Activated CD4-positive, CD25-positive, alpha-beta regulatory T cell treated with anti-CD3 and anti-CD28 coated beads, Interleukin-2, amount 50 U/mL, for 16 hours (primary cell): Measurements from ENCODE around the gene NHLRC4.

Experiments used
- DNase-seq: peaks from one replicate; pipeline ENCODE4 v3.0.0-alpha.2; 2020; ENCODE audit warnings: low read depth, low spot score

Gene NHLRC4

DNA sequence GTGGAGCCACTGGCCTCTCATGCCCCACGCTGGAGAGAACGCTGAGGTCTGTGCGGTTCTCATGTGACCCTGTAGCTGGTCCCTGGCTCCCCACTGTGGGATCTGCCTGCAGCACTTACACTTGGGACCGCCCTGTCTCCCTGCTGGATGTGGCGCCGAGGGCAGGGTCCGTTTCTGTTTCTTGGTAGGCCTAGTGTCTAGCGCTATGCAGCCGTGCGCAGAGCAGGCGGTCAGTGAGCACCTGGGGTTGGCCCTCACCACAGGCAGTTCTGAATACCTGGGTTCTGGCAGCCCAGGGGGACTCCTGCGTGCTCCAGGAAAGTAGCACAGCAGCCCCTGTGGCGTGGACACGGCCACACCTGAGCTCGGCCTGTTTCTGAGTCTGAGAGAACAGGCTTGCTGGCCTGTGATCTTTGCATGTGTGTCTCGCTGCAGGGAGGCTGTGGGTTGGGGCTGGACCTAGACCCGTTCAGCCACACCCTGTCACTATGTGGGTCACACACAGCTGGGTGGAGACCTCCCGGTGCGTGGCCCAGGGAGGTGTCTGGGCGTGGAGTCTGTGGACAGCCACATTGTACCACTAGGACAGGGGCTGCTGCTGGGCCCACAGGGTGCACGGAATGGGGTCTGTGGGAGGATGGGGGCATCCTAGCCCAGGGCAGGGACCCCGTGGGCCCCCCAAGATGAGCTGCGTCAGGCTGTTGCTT lies 36.5 kb upstream of the NHLRC4 start:
- DNase-seq, result no peak

DNA sequence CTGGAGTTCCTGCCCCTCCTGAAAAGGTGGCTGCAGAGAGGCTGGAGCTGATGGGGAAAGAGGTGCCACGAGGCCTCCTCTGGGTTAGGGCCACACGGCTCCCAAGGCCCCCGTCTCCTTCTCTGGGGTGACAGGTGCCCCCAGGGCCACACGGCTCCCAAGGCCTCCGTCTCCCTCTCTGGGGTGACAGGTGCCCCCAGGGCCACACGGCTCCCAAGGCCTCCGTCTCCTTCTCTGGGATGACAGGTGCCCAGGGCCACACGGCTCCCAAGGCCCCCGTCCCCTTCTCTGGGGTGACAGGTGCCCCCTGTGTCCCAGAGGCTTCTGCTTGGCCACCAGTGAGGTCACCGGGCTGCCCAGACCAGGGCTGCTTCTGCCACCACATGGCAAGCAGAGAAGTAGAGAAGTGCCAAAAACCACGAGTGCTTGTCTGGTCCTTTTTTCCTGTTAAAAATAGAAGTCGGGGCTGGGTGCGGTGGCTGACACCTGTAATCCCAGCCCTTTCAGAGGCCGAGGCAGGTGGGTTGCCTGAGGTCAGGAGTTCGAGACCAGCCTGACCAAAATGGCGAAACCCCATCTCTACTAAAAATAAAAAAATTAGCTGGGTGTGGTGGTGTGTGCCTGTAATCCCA lies 35.2 kb upstream of the NHLRC4 start:
- no peak for DNase-seq

DNA sequence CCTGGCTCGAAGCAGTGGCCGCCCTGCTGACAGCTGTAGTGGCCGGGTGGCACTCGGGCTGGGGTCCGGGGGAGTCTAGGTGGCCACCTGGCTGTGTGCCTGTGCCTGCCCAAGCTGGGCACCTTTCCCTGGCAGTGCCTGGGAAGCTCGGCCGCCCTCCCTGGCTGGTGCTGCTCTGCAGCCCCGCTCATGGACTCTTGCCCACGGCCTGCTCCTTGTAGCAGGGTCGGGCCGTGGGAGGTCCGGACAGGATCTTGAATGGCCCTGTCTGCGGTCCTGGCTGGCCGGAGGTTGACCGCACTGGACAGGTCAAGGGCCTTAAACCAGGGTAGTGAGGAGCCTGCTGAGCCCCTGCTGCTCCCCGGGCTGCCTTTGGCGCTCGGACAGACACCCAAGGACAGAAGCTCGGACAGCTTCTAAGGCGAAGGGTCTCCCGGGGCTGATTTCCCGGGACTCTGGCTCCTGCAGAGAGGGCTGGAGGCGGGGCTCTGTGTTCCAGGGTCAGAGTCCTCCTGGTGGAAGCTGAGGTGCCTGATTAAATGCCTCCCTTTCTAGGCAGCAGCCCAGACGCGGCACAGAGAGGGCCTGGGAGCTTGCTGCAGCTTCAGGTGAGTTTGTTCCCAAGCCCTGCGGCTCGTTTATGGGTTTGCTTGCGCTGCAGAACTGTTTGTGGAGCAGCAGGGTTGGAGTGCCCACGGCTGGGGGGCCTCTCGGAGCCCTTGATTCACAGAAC lies 33.2 kb upstream of the NHLRC4 start:
- no peak for DNase-seq

DNA sequence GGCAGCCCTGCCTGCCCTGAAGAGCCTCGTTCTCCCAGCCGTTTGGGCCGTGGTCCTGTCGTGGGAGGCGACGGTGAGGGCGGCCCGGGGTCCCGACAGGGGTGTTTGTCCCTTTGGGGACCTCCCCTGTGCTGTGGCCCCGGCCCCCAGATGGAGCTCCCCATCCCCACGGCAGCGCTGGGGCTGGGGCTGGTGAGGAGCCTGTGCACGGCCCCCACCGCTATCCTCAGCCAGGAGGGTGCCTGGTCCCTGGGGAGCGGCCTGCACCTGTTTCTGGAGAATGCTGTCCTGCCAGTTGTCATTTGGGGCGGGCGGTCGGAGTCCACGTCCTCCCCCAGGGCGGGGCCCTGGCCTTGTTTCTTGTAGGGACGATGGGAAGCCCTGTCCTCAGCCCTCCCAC lies 32.7 kb upstream of the NHLRC4 start:
- DNase-seq, result no peak

DNA sequence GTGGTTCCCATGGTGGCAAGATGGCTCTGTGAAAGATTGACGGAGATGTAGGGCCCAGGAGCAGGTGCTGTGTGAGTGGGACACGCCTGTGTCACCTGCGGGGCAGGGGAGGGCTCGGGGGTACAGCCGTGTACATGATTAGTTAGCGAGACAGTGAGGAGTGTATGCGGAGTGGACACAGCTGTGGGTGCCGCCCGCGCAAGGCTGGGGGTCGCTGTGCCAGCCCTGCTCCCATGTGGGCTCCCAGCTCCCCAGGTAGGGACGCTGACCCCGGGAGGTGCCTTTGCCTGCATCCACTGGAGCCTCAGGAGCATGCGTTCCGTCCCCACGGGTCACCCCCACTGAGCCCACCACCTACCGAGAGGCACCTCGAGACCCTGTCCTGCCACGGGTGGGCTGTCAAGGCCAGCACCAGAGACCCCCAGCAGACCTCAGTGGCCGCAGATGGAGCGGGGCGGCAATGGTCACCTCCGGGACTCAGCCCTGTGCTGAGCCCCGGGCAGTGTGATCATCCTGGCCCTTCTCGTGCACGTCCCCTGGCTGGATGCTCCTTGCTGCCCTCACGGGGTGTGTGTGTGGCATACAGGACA lies 31.9 kb upstream of the NHLRC4 start:
- no peak for DNase-seq

DNA sequence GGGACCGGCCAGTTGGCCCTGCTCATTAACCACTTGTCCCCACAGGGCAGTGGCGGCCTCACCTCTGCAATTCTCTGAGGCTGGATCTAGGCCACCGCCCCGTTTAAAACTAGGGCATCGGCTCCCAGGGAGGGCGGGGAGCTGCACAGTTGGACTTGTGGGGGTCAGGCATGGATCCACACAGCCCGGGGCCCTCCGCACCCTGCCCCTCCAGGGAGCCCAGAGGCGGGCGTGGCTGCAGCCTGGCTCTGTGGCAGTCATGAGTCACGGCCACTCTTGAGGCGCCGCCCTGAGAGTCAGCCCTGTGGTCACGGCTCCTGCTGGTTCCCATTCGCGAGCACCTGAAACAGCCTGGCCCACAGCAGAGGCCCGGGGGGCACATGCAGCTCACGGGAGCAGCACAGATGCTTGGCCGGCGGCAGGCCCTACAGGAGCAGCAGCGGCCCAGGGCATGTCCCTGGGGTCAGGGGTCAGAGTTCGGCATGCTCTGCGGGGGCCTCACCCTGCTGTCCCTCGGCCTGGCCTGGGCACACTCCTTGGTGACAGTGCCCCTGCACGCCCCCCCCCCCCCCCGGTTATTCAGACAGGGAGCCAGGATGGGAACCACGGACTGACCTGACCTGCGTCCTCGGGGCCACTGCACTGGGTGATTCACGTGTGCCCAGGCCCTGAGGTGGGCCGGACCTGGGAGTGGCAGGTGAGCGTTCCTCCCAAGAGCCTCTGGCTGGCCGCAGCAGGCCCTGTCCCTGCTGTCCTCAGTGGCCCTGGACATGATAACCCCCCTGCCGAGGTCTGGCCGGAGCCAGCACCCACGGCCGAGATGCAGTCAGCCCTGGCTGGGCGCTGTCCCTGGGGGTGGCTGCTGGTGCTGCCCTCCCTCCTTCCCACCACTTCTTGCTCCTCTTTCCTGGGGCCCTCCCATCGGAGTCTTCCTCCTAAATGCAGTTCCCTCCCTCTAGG lies 31.1 kb upstream of the NHLRC4 start:
- DNase-seq, result no peak

DNA sequence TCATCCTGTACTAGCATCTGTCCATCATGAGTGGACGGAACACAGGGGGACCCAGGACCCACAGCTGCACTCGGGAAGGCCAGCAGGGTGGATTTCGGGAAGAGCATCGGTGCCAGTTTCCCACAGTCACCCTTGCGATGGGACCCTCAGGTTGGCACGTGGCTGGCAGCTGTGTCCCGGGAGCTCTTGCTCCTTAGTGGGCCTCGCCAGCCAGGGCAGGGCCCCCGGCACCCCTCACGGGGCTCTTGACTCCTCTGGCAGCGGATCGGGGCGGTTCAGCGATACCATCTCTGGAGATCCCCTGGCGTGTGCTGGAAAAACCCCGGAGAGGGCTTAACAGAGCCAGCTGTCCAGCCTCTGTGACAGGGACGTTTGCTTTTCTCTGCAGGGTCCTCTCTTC lies 30.1 kb upstream of the NHLRC4 start:
- DNase-seq, result no peak

DNA sequence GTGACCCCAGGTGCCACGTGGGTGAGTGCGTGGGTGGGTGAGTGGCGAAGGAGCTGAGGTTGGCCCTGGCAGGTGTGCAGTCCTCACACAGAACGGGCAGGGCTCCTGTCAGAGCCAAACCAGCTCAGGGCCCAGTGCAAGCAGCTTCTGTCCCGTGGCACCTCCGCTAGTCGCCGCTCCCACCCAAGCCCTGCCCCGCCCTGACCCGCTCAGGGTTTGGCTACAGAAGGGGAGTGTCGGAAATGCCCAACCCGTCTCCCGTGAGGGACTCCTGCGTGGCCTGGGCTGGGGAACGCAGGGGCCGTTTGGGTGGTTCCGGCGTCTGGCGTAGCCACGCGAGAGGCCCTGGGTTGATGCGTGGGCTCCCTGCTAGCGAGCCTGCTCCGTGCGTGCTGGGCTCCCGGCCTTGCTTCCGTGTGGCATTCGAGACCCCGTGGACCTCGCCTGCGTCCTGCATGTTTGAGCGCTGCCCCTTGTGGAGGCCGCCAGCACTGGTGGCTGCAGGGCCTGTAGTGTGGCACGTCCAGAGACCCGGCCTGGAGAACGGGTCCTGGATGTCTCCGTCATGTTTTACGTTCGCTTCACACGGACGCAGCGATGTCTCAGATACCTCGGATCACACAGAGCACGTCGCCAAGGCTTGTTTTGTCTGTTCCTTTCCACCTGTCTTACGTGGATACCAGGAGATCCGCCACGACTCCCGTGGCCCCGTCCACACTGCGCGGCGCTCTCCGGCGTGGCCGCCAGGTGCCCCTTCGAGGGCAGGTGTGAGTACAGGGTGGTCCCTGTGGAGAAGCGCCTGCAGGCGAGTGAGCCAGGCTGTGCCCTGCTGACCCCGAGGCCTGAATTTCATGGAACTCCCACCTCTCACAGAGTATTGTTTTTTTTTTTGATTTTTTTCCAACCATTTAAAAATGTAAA lies 29.1 kb upstream of the NHLRC4 start:
- DNase-seq, result no peak

DNA sequence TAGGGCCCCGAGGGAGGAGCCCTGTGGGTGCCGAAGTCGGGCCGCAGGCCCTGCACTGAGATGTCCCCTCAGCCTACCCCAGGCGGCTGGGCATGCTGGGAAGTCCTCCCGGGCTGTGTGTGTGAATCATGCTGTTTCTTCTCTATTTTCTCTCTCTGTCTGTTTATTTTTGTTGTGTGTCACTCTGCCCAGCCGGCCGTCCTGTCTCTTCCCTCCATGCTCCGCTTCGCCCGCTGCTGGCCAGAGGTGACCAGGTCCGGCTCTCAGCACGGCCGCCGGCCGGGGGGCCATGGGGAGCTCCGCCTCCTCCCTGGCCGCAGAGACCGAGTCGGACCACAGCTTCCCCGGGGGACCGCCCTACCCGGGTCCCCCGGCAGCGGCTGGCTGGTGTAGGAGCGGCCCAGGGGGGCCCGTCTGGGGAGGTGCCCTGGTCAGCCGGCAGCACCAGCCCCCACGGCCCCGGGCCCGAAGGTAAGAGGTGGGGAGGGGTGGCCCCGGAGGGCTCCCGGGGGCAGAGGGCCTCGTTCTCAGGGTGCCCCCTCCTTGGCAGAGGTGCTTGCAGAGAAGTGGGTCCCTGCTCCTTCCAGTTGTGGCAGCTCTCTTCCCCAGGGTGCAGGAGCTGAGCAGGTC lies 26.8 kb upstream of the NHLRC4 start:
- no peak for DNase-seq

DNA sequence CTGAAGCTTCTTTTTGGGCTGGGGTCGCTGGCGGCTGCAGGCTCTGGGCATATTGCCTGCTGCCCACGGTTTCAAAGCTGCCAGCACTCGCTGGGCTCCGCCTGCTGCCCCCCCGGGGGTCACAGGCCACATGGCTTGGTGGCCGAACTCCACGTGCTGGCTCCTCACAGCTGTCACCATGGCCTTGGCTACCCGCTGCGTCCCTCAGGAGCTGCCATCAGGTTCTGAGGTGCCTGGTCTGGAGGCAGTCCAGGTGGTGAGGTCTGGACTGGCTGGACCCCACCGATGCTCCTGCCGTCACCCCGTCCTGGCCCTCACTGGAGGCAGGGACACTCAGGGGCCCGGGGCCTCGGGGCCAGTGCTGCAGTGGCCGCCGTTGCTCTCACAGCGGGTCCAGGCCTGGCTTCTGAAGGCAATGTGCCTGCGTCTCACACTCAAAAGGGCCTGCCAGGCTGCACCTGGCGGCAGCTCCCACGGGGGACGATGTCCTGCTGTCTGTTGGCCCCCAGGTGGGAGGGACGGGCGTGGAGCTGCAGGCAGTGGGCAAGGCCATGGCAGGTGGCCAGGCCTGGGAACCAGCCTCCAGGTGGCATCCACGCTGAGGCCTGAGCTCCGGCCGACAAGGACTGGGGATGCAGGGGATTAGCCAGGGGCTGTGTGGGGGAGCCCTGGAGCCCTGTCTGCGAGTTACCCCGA lies 26.0 kb upstream of the NHLRC4 start:
- DNase-seq, result no peak

DNA sequence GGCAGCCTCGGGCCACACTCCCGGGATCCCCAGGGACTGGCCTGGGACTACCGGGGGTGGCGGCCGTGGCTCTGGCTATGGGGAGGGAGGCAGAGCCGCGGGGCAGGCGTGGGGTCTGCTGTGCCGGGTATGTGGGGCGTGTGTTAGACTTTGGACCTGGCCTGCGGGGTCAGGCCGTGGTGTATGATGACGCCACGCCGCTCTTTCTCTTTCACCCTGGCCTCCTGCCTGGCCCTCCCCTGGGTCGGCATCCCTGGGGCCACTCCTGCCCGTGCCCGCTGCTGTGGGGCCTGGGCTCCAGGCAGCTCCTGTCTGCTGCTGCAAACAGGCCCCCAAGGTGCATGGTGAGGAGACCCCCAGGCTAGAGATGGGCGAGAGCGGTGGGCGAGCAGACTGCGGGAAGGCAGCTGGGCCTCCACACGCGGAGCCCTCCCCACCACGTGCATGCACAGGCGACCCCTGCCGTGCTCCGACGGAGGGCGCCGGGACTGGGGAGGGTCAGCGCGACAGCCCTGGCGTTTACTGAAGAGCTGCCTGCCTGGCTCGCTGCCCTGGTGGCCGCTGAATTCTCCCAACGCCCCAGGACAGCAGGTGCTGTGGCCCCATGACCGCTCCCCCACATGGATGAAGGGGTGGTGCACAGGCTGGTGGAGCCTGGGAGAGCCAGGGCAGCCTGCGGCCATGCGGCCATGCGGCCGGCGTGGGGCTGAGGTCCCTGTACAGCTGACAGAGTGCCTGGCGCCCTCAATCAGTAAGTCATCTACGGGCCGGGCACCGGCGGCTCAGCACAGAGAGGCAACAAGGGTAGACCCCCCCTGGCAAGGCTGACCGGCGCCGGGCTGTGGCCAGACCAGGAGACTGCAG lies 23.3 kb upstream of the NHLRC4 start:
- no peak for DNase-seq

DNA sequence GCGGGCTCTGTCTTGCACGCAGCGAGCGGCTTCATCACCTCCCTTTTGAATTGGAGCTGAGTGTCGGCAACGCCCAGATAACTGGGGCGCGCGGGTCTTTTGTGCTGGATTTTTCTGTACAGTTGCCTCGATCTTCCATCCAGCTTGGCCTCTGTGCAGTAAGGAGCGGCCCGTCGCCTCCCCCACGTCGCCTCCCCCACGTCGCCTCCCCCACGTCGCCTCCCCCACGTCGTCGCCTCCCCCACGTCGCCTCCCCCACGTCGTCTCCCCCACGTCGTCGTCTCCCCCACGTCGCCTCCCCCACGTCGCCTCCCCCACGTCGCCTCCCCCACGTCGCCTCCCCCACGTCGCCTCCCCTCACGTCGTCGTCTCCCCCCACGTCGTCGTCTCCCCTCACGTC lies 22.3 kb upstream of the NHLRC4 start:
- no peak for DNase-seq

DNA sequence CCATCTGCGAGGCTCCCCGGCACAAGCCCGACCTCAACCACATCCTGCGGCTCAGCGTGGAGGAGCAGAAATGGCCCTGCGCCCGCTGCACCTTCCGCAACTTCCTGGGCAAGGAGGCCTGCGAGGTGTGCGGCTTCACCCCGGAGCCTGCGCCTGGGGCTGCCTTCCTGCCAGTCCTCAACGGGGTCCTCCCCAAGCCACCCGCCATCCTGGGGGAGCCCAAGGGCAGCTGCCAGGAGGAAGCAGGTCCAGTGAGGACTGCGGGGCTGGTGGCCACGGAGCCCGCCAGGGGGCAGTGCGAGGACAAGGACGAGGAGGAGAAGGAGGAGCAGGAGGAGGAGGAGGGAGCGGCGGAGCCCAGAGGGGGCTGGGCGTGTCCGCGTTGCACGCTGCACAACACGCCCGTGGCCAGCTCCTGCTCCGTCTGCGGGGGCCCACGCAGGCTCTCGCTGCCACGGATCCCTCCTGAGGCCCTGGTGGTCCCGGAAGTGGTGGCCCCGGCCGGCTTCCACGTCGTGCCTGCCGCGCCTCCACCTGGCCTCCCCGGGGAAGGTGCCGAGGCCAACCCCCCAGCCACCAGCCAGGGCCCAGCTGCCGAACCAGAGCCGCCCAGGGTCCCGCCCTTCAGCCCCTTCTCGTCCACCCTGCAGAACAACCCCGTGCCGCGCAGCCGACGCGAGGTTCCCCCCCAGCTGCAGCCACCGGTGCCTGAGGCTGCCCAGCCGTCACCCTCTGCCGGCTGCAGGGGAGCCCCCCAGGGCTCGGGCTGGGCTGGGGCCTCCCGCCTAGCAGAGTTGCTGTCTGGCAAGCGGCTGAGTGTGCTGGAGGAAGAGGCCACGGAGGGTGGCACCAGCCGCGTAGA lies 19.7 kb upstream of the NHLRC4 start:
- DNase-seq, result no peak

DNA sequence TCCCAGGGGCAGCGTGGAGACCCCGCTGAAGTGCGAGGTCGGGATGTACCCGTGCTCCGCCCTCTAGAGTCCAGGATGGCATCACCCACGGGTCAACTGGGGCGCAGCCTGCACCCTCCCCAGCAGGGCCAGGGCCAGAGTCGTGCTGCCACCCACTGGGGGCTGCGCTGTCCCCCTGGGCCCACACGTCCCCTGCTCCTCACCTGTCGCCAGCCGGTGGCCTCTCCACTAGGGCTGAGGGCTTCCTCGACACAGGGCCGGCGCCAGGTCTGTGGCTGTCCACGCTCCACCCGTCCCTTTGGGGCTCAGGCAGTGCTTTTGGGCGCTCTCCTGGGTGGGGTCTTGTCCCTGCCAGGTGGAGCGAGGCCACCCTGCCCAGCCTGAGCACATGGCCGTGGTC lies 18.2 kb upstream of the NHLRC4 start:
- DNase-seq, result no peak

DNA sequence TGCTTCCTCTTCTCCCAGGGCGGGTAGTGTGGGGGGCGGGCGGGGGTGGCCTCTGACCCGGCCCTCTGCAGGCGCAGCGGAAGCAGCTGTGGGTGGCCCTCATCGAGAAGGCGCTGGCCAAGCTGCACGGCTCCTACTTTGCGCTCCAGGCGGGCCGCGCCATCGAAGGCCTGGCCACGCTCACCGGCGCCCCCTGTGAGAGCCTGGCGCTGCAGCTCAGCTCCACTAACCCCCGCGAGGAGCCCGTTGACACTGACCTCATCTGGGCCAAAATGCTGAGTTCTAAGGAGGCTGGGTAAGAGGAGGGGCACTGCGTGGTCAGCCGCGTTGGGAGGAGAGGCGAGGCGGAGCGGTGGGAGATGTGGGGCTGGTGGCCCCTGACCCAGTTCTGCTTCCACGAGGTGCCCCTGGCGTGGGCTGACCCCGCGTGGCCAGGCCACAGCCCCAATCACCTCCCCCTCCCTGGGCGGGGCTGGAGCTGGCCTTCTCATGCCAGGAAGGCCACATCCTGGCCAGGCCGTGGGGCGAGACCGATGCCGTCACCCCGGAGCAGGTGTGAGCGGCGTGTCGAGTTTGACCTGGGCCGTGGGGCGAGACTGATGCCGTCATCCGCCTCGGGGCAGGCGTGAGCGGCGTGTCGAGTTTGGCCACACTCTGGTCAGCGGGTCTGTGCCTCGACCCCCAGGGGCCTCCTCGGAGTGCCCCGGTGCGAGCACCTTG lies 17.1 kb upstream of the NHLRC4 start:
- DNase-seq, result no peak

DNA sequence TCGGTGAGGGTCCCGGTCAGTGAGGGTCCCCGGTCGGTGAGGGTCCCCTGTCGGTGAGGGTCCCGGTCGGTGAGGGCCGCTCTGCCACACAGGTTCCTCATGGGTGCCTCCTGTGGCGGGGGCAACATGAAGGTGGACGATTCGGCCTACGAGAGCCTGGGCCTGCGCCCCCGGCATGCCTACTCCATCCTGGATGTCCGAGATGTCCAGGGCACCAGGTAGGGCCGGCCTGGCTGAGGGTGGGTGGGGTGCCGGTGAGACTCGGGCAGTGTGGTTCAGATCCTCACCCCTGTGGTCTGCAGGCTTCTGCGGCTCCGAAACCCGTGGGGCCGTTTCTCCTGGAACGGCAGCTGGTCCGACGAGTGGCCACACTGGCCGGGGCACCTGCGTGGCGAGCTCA lies 15.6 kb upstream of the NHLRC4 start:
- no peak for DNase-seq

DNA sequence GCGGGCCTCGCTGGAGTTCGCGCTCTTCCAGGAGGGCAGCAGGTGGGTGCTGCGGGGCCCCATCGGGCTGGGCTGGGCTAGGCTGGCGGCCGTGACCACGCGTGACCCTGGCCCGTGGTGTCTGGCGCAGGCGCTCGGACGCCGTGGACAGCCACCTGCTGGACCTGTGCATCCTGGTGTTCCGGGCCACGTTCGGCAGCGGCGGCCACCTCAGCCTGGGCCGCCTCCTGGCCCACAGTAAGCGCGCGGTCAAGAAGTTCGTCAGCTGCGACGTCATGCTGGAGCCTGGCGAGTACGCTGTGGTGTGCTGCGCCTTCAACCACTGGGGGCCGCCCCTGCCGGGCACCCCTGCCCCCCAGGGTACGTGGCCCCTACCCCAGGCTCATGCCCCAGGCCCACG lies 14.6 kb upstream of the NHLRC4 start:
- no peak for DNase-seq
